HepG2 (cell line): ENCODE data around the gene LRRN4CL. TPM values are rescaled to one million over a fixed set of nuclear protein-coding genes. Genes with fewer than 3 reads are reported as not detected.

Experiments
- ATAC-seq: fragments of 200-7000 bp; cut with Tn5 transposase; 3 replicates; pipeline ENCODE4 v1.9.1; 2020; ENCODE audit warnings: mild to moderate bottlenecking, moderate library complexity
- BruUV-seq: library from RNA; stranded (reverse); fragments of 400-500 nt; replicated peaks from 2 replicates; lab custom pipeline; 2021; lab: Mats Ljungman, UMichigan
- CTCF ChIA-PET: fragments of 300-600 bp; formaldehyde crosslinking; extraction: SDS; loops from one replicate; lab custom pipeline; 2021; ENCODE audit warnings: low total read pairs, inconsistent platforms, low intra/inter-chr PET ratio; lab: Yijun Ruan, JAX
- POLR2A ChIA-PET: fragments of 350-600 bp; sonication (Branson Sonifier 250); formaldehyde crosslinking; loops from one replicate; lab custom pipeline; 2020; ENCODE audit warnings: antibody characterized with exemption, inconsistent platforms; lab: Yijun Ruan, JAX
- DNase-seq: peaks from one replicate; pipeline ENCODE4 v3.0.0-alpha.2; 2015; ENCODE audit warnings: low spot score
- FAIRE-seq: peaks from 3 replicates; lab custom pipeline; 2011; peaks lifted over from hg19 to GRCh38; lab: Jason Lieb, UNC
- H2AFZ ChIP-seq: one replicate; pipeline ENCODE4 v1.6.1; 2011; ENCODE audit warnings: low read length, inconsistent platforms
- H3K27ac ChIP-seq: fragments of 300-600 bp; 3 replicates; pipeline ENCODE4 v1.8.0; 2011; ENCODE audit warnings: mixed run types, mild to moderate bottlenecking, mixed read lengths, low read length, inconsistent platforms; ENCODE audit not compliant: insufficient read depth; ENCODE audit errors: extremely low read length
- H3K27me3 ChIP-seq, 2 experiments: fragments of 200-600 bp in 1 of 2; 2 replicates in 1 of 2; 3 replicates in 1 of 2; pipeline versions ENCODE4 v1.6.0 to v1.8.0; 2011; ENCODE audit warnings: low read length in 2 of 2, mild to moderate bottlenecking in 2 of 2, moderate library complexity in 2 of 2, inconsistent platforms in 1 of 2; ENCODE audit not compliant: insufficient read depth in 2 of 2, control insufficient read depth in 1 of 2
- H3K36me3 ChIP-seq, 2 experiments: fragments of 200-600 bp in 1 of 2; replicated peaks in 1 of 2; 2 replicates in 1 of 2; 3 replicates in 1 of 2; pipeline versions ENCODE4 v1.5.1 to v1.8.0; 2011; ENCODE audit warnings: low read length in 2 of 2, inconsistent platforms in 1 of 2; ENCODE audit not compliant: insufficient read depth in 2 of 2, control insufficient read depth in 1 of 2
- H3K4me1 ChIP-seq: 2 replicates; pipeline ENCODE4 v1.5.1; 2012; ENCODE audit warnings: low read length, inconsistent platforms; ENCODE audit not compliant: insufficient read depth
- H3K4me2 ChIP-seq: 2 replicates; pipeline ENCODE4 v1.6.0; 2011; ENCODE audit warnings: low read depth, low read length, inconsistent platforms
- H3K4me3 ChIP-seq, 3 experiments: fragments of 200-600 bp in 1 of 3; sonication (generic), shearing (Covaris generic) in 1 of 3; replicated peaks in 1 of 3; 2 replicates each; pipeline ENCODE4 v1.5.1; 2011 to 2016; ENCODE audit warnings: low read length in 3 of 3, inconsistent platforms in 2 of 3, low read depth in 2 of 3, mild to moderate bottlenecking in 2 of 3, control low read depth in 1 of 3, mixed read lengths in 1 of 3; ENCODE audit not compliant: insufficient read depth in 1 of 3
- H3K79me2 ChIP-seq: one replicate; pipeline ENCODE4 v1.6.1; 2011; ENCODE audit warnings: low read length, inconsistent platforms; ENCODE audit not compliant: insufficient read depth
- H3K9ac ChIP-seq: 2 replicates; pipeline ENCODE4 v1.6.0; 2011; ENCODE audit warnings: mild to moderate bottlenecking, low read depth, low read length, inconsistent platforms; ENCODE audit not compliant: insufficient read depth
- H3K9me3 ChIP-seq: 2 replicates; pipeline ENCODE4 v1.5.1; 2012; ENCODE audit warnings: mild to moderate bottlenecking, low read length
- H4K20me1 ChIP-seq: 2 replicates; pipeline ENCODE4 v1.6.0; 2011; ENCODE audit warnings: inconsistent platforms, mild to moderate bottlenecking, low read length, moderate library complexity; ENCODE audit not compliant: insufficient read depth
- ATF5 ChIP-seq: sonication (generic); formaldehyde crosslinking; IDR thresholded peaks from 2 replicates; pipeline ENCODE4 v1.4.0; 2020; ENCODE audit warnings: mild to moderate bottlenecking, low read depth, missing genetic modification reagents
- CEBPG ChIP-seq: IDR thresholded peaks from 2 replicates; pipeline ENCODE4 v1.6.1; 2016
- DNMT1 ChIP-seq: sonication (generic); formaldehyde crosslinking; IDR thresholded peaks from 2 replicates; pipeline ENCODE4 v1.5.1; 2020; ENCODE audit warnings: mild to moderate bottlenecking, missing genetic modification reagents
- FOXP1 ChIP-seq, 2 experiments: fragments of 450-650 bp in 1 of 2; IDR thresholded peaks; 2 replicates each; pipeline ENCODE4 v1.6.1; 2017 to 2018; ENCODE audit warnings: antibody characterized with exemption in 1 of 2
- HOXA9 ChIP-seq: sonication (generic); formaldehyde crosslinking; IDR thresholded peaks from 2 replicates; pipeline ENCODE4 v1.8.1; 2022; ENCODE audit warnings: missing genetic modification reagents, mild to moderate bottlenecking, moderate library complexity, borderline replicate concordance
- KLF16 ChIP-seq, 2 experiments: sonication (generic) in 1 of 2; formaldehyde crosslinking in 1 of 2; IDR thresholded peaks; 2 replicates each; pipeline versions ENCODE4 v1.6.1 to v1.8.0; 2016 to 2023; ENCODE audit warnings: missing genetic modification reagents in 2 of 2, missing compliant biosample characterization in 1 of 2
- MATR3 ChIP-seq: sonication (generic); formaldehyde crosslinking; IDR thresholded peaks from 2 replicates; pipeline ENCODE4 v1.4.0; 2020; ENCODE audit warnings: missing genetic modification reagents
- NFYB ChIP-seq: sonication (generic); formaldehyde crosslinking; IDR thresholded peaks from 2 replicates; pipeline ENCODE4 v1.4.0; 2020; ENCODE audit warnings: missing genetic modification reagents
- RFXANK ChIP-seq: IDR thresholded peaks from 2 replicates; pipeline ENCODE4 v1.6.1; 2016
- SIX4 ChIP-seq: sonication (generic); formaldehyde crosslinking; IDR thresholded peaks from 2 replicates; pipeline ENCODE4 v1.4.0; 2020; ENCODE audit warnings: missing genetic modification reagents
- SOX6 ChIP-seq, 2 experiments: fragments of 450-650 bp in 1 of 2; sonication (generic) in 1 of 2; formaldehyde crosslinking in 1 of 2; IDR thresholded peaks; 2 replicates each; pipeline versions ENCODE4 v1.4.0 to v1.6.1; 2017 to 2020; ENCODE audit warnings: antibody characterized with exemption in 1 of 2, mild to moderate bottlenecking in 1 of 2, missing genetic modification reagents in 1 of 2
- ZNF121 ChIP-seq: sonication (generic); formaldehyde crosslinking; IDR thresholded peaks from 2 replicates; pipeline ENCODE4 v1.5.0; 2020; ENCODE audit warnings: mild to moderate bottlenecking, missing genetic modification reagents
- ZNF180 ChIP-seq: sonication (generic); formaldehyde crosslinking; IDR thresholded peaks from 2 replicates; pipeline ENCODE4 v1.4.0; 2020; ENCODE audit warnings: low read depth, missing genetic modification reagents, borderline replicate concordance
- ZNF256 ChIP-seq: sonication (generic); formaldehyde crosslinking; conservative IDR thresholded peaks from 2 replicates; pipeline ENCODE4 v1.4.0; 2020; ENCODE audit warnings: missing genetic modification reagents
- ZNF292 ChIP-seq: sonication (generic); formaldehyde crosslinking; IDR thresholded peaks from 2 replicates; pipeline ENCODE4 v1.8.1; 2022; ENCODE audit warnings: mild to moderate bottlenecking, low read depth, missing genetic modification reagents, borderline replicate concordance
- ZSCAN12 ChIP-seq: sonication (generic); formaldehyde crosslinking; IDR thresholded peaks from 2 replicates; pipeline ENCODE4 v1.9.0; 2021; ENCODE audit warnings: mild to moderate bottlenecking, missing genetic modification reagents
- WGBS: methylation state at CpG from one replicate; pipeline ENCODE4 v1.1.6; 2017; ENCODE audit warnings: low lambda C conversion rate; 5-methylcytosine and 5-hydroxymethylcytosine counted together
- in situ Hi-C: cut with HindIII; loops from 2 replicates; pipeline ENCODE4 v1.10.0; 2017; ENCODE audit warnings: low pct_unique_long_range_greater_than_20kb; ENCODE audit not compliant: extremely low pct_ligation_motif_present
- intact Hi-C: fragments of 100-400 bp; cut with micrococcal nuclease; formaldehyde crosslinking; loops from one replicate; pipeline ENCODE4 v1.10.0; 2022; ENCODE audit not compliant: unreplicated experiment
- polyA plus RNA-seq, 8 experiments: library from polyadenylated mRNA; depleted of rRNA in 3 of 8; stranded (reverse) in 7 of 8; unstranded in 1 of 8; fragments of >200 nt; fragmentation: Illumina TruSeq in 4 of 8; extraction: Trizol in 4 of 8; gene quantifications; 2 replicates each; pipeline versions ENCODE4 v1.2.1 to v1.2.3, GENCODE V29; 2011 to 2016; ENCODE audit warnings: low read depth in 4 of 8, missing spikeins in 1 of 8, mixed read lengths in 1 of 8; ENCODE audit not compliant: insufficient read depth in 1 of 8
- total RNA-seq, 5 experiments: library from RNA; depleted of rRNA; stranded (reverse); fragments of >200 nt; fragmentation: Illumina TruSeq; extraction: Trizol; gene quantifications; 2 replicates each; pipeline ENCODE4 v1.2.3, GENCODE V29; 2016; ENCODE audit warnings: low read depth in 1 of 5
- TF ChIP-seq, protein P1 (sequence below): sonication (generic); formaldehyde crosslinking; IDR thresholded peaks from 2 replicates; pipeline ENCODE4 v1.4.0; 2020; ENCODE audit warnings: missing genetic modification reagents
- TF ChIP-seq, protein P2 (sequence below): sonication (generic); formaldehyde crosslinking; IDR thresholded peaks from 2 replicates; pipeline ENCODE4 v1.8.1; 2023; ENCODE audit warnings: mild to moderate bottlenecking, missing genetic modification reagents
- TF ChIP-seq, protein P3 (sequence below): sonication (generic); formaldehyde crosslinking; IDR thresholded peaks from 2 replicates; pipeline ENCODE4 v1.9.0; 2022; ENCODE audit warnings: low read depth, missing genetic modification reagents

LRRN4CL gene
- total and polyA plus RNA-seq, 2 of the 13 experiments (the other 11 are each of a cell fraction or from before 2014, with no cell fraction given): 0.11 TPM; not detected in 1

GRCh38 chr11:62727872-62728170, 38.5 kb upstream of the LRRN4CL start:
- under 1% methylated on average over 20 of the region's 20 CpGs for WGBS
- TF ChIP-seq MATR3 (CRISPR knock-in tag) (no peak), FOXP1 (IDR thresholded peaks at IDR 0.05) (no peak), FOXP1 (CRISPR knock-in tag; IDR thresholded peaks at IDR 0.05) (no peak), CEBPG (CRISPR knock-in tag) (peak; percentile 59; the same call in 1 of the 2 replicates), ZNF256 (no peak), KLF16 (CRISPR knock-in tag; IDR thresholded peaks at IDR 0.05) (no peak), ZNF292 (no peak), HOXA9 (CRISPR knock-in tag) (no peak), DNMT1 (no peak), ATF5 (CRISPR knock-in tag) (no peak), ZSCAN12 (CRISPR knock-in tag) (no peak), ZNF121 (CRISPR knock-in tag) (no peak), SIX4 (CRISPR knock-in tag) (no peak), RFXANK (CRISPR knock-in tag) (peak; percentile 99), NFYB (peak; percentile 91), SOX6 (IDR thresholded peaks at IDR 0.05) (no peak), SOX6 (CRISPR knock-in tag; IDR thresholded peaks at IDR 0.05) (no peak), ZNF180 (CRISPR knock-in tag) (no peak)
- TF ChIP-seq, protein P1, sequence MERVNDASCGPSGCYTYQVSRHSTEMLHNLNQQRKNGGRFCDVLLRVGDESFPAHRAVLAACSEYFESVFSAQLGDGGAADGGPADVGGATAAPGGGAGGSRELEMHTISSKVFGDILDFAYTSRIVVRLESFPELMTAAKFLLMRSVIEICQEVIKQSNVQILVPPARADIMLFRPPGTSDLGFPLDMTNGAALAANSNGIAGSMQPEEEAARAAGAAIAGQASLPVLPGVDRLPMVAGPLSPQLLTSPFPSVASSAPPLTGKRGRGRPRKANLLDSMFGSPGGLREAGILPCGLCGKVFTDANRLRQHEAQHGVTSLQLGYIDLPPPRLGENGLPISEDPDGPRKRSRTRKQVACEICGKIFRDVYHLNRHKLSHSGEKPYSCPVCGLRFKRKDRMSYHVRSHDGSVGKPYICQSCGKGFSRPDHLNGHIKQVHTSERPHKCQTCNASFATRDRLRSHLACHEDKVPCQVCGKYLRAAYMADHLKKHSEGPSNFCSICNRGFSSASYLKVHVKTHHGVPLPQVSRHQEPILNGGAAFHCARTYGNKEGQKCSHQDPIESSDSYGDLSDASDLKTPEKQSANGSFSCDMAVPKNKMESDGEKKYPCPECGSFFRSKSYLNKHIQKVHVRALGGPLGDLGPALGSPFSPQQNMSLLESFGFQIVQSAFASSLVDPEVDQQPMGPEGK (CRISPR knock-in tag): peak; percentile 4; the same call in 1 of the 2 replicates
- TF ChIP-seq, protein P2, sequence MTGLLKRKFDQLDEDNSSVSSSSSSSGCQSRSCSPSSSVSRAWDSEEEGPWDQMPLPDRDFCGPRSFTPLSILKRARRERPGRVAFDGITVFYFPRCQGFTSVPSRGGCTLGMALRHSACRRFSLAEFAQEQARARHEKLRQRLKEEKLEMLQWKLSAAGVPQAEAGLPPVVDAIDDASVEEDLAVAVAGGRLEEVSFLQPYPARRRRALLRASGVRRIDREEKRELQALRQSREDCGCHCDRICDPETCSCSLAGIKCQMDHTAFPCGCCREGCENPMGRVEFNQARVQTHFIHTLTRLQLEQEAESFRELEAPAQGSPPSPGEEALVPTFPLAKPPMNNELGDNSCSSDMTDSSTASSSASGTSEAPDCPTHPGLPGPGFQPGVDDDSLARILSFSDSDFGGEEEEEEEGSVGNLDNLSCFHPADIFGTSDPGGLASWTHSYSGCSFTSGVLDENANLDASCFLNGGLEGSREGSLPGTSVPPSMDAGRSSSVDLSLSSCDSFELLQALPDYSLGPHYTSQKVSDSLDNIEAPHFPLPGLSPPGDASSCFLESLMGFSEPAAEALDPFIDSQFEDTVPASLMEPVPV (CRISPR knock-in tag): 0 out of 2 replicates have a peak, but pooled peaks have one; percentile 12
- TF ChIP-seq, protein P3, sequence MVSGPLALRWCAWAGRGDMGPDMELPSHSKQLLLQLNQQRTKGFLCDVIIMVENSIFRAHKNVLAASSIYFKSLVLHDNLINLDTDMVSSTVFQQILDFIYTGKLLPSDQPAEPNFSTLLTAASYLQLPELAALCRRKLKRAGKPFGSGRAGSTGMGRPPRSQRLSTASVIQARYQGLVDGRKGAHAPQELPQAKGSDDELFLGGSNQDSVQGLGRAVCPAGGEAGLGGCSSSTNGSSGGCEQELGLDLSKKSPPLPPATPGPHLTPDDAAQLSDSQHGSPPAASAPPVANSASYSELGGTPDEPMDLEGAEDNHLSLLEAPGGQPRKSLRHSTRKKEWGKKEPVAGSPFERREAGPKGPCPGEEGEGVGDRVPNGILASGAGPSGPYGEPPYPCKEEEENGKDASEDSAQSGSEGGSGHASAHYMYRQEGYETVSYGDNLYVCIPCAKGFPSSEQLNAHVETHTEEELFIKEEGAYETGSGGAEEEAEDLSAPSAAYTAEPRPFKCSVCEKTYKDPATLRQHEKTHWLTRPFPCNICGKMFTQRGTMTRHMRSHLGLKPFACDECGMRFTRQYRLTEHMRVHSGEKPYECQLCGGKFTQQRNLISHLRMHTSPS (CRISPR knock-in tag): no peak

More at GRCh38 chr11:62727872-62728170, 38.5 kb upstream of the LRRN4CL start:
- Histone ChIP-seq H3K9ac (peak overlapping the region; percentile 95), H4K20me1 (peaks cover 30% of the 10 kb centered on the region), H3K9me3 (no peaks in the 10 kb centered on the region), H3K27ac (peak overlapping the region; percentile 99), H3K27me3 (peaks cover 0 to 3% of the 10 kb centered on the region in 2 experiments; a peak in 1 of 5 replicates), H3K4me3 (peak overlapping the region; percentile 91 to 100 (median 94)), H3K4me2 (peak overlapping the region; percentile 91), H3K36me3 (peaks cover 1 to 19% of the 10 kb centered on the region in 2 experiments), H2AFZ (no peak overlapping the region), H3K4me1 (peaks cover 40% of the 10 kb centered on the region), H3K79me2 (peaks cover 58% of the 10 kb centered on the region)
- in situ Hi-C loops (no loop called here), intact Hi-C loops (loop anchor here (1.0 to 5.0 kb wide), 3 partner anchors 41 to 114 kb away; partner anchors contain the start of gene TMEM179B)
- BruUV-seq: no TSS peak
- POLR2A ChIA-PET: interaction anchor here (0.6 to 5.7 kb wide), 40 partner anchors 10 to 303 kb away, joined by 3 to 129 read pairs (median 9); partner anchors contain the start of genes AHNAK, B3GAT3, BSCL2 and C11orf98
- CTCF ChIA-PET: no interaction called here
- FAIRE-seq: peak; percentile 77
- peak; percentile 72 for ATAC-seq
- peak; percentile 98 for DNase-seq
